22Rv1 (cell line): ENCODE measurements around the gene CYB561D2.

ENCODE experiments used
- ZFX ChIP-seq: fragments of 450-650 bp; IDR thresholded peaks from 2 replicates; pipeline ENCODE4 v1.6.1; 2017; ENCODE audit warnings: antibody characterized with exemption, borderline replicate concordance
- TF ChIP-seq, protein P1 (sequence below): fragments of 450-650 bp; IDR thresholded peaks from 2 replicates; pipeline ENCODE4 v1.5.1; 2017; ENCODE audit warnings: mild to moderate bottlenecking

DNA sequence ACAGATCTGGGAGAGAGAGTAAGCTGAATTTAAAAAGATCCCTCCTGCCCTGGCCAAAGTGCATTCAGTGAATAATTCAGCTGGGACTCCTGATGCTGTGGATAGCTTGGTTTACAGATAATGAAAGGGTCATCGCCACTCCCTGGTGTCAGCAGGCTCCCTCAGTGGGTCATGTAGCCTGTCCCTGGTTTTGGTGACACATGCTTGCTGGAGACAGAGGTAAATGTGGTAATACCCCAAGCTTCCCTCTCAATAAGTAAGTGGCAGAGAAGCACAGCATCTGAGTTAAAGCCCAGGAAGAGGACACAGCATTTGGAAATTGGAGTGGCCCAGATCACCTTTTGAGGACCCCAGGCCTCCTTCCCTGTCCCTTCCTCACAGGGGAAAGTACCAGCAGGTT, 6.8 kb downstream of the CYB561D2 start:
- TF ChIP-seq, protein P1, sequence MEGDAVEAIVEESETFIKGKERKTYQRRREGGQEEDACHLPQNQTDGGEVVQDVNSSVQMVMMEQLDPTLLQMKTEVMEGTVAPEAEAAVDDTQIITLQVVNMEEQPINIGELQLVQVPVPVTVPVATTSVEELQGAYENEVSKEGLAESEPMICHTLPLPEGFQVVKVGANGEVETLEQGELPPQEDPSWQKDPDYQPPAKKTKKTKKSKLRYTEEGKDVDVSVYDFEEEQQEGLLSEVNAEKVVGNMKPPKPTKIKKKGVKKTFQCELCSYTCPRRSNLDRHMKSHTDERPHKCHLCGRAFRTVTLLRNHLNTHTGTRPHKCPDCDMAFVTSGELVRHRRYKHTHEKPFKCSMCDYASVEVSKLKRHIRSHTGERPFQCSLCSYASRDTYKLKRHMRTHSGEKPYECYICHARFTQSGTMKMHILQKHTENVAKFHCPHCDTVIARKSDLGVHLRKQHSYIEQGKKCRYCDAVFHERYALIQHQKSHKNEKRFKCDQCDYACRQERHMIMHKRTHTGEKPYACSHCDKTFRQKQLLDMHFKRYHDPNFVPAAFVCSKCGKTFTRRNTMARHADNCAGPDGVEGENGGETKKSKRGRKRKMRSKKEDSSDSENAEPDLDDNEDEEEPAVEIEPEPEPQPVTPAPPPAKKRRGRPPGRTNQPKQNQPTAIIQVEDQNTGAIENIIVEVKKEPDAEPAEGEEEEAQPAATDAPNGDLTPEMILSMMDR: no peak
- no peak for TF ChIP-seq ZFX
